Nephron progenitor cell (in vitro differentiated cells): ENCODE data around the gene FAM98A.

Experiments
- DNase-seq: peaks from one replicate; pipeline ENCODE4 v3.0.0; 2021
- H3K27ac Mint-ChIP-seq: 2 replicates; pipeline ENCODE4 v1.8.0; 2021; ENCODE audit warnings: mild to moderate bottlenecking, moderate library complexity, mixed read lengths
- H3K27me3 Mint-ChIP-seq: 2 replicates; pipeline ENCODE4 v1.8.0; 2021; ENCODE audit warnings: mild to moderate bottlenecking, low read depth, mixed read lengths; ENCODE audit not compliant: poor library complexity
- H3K36me3 Mint-ChIP-seq: 2 replicates; pipeline ENCODE4 v1.8.0; 2021; ENCODE audit warnings: low read depth, mixed read lengths
- H3K4me1 Mint-ChIP-seq: 2 replicates; pipeline ENCODE4 v1.8.0; 2021; ENCODE audit warnings: mixed read lengths
- H3K4me3 Mint-ChIP-seq: 2 replicates; pipeline ENCODE4 v1.8.0; 2021; ENCODE audit warnings: mild to moderate bottlenecking, moderate library complexity, mixed read lengths
- H3K9me3 Mint-ChIP-seq: 2 replicates; pipeline ENCODE4 v1.8.0; 2021; ENCODE audit warnings: mild to moderate bottlenecking, moderate library complexity, mixed read lengths
- CTCF ChIP-seq: fragments of 200-600 bp; sonication (generic); IDR thresholded peaks from 2 replicates; pipeline ENCODE4 v1.5.0; 2021; ENCODE audit warnings: antibody characterized with exemption

The FAM98A gene

GRCh38 chr2:33541243-33541642 lies 57.9 kb downstream of the FAM98A start:
- no peak overlapping the region for H3K4me3 Mint-ChIP-seq
- peaks cover 12% of the 10 kb centered on the region for H3K4me1 Mint-ChIP-seq
- H3K9me3 Mint-ChIP-seq, result peaks cover 12% of the 10 kb centered on the region
- no peak overlapping the region for H3K27ac Mint-ChIP-seq
- DNase-seq, result no peak
- H3K27me3 Mint-ChIP-seq, result no peaks in the 10 kb centered on the region
- TF ChIP-seq CTCF, result no peak
- H3K36me3 Mint-ChIP-seq, result peaks cover 7% of the 10 kb centered on the region

GRCh38 chr2:33535421-33535820 lies 63.7 kb downstream of the FAM98A start:
- TF ChIP-seq CTCF, result no peak
- Mint-ChIP-seq H3K27me3 (no peaks in the 10 kb centered on the region), H3K27ac (no peak overlapping the region), H3K4me1 (peaks cover 23% of the 10 kb centered on the region), H3K4me3 (no peak overlapping the region), H3K9me3 (peaks cover 12% of the 10 kb centered on the region), H3K36me3 (peaks cover 7% of the 10 kb centered on the region)
- no peak for DNase-seq
